Middle frontal gyrus (tissue), 1 donor: ENCODE measurements around the gene LHFPL6.

ENCODE experiments used
- DNase-seq: peaks from one replicate; pipeline ENCODE4 v3.0.0-alpha.2; 2015; ENCODE audit warnings: low spot score; ENCODE audit errors: extremely low spot score

LHFPL6 gene

GRCh38 chr13:39415008-39415802 is 187.8 kb downstream of the LHFPL6 start:
- no peak for DNase-seq

- no peak for DNase-seq
Measured at GRCh38 chr13:39414339-39414738, 188.7 kb downstream of the LHFPL6 start.

GRCh38 chr13:39411511-39411910 is 191.5 kb downstream of the LHFPL6 start:
- no peak for DNase-seq

GRCh38 chr13:39410964-39411363 is 192.0 kb downstream of the LHFPL6 start:
- no peak for DNase-seq

- no peak for DNase-seq
Measured at GRCh38 chr13:39410096-39410901, 192.7 kb downstream of the LHFPL6 start.

GRCh38 chr13:39408512-39408911 is 194.5 kb downstream of the LHFPL6 start:
- DNase-seq, result no peak

GRCh38 chr13:39407786-39408185 is 195.2 kb downstream of the LHFPL6 start:
- DNase-seq, result no peak

GRCh38 chr13:39407138-39407537 is 195.9 kb downstream of the LHFPL6 start:
- DNase-seq, result no peak

- DNase-seq, result no peak
Measured at GRCh38 chr13:39406688-39407087, 196.3 kb downstream of the LHFPL6 start.

- DNase-seq, result no peak
Measured at GRCh38 chr13:39405596-39406205, 197.3 kb downstream of the LHFPL6 start.

- DNase-seq, result no peak
Measured at GRCh38 chr13:39405107-39405506, 197.9 kb downstream of the LHFPL6 start.

GRCh38 chr13:39403106-39403505 is 199.9 kb downstream of the LHFPL6 start:
- no peak for DNase-seq

GRCh38 chr13:39402221-39402970 is 200.6 kb downstream of the LHFPL6 start:
- no peak for DNase-seq

- DNase-seq, result no peak
Measured at GRCh38 chr13:39401756-39402155, 201.2 kb downstream of the LHFPL6 start.

GRCh38 chr13:39401046-39401705 is 201.8 kb downstream of the LHFPL6 start:
- no peak for DNase-seq

- DNase-seq, result no peak
Measured at GRCh38 chr13:39399102-39399501, 203.9 kb downstream of the LHFPL6 start.

GRCh38 chr13:39397896-39398265 is 205.1 kb downstream of the LHFPL6 start:
- no peak for DNase-seq

- no peak for DNase-seq
Measured at GRCh38 chr13:39397226-39397895, 205.6 kb downstream of the LHFPL6 start.

- DNase-seq, result no peak
Measured at GRCh38 chr13:39394796-39395678, 208.0 kb downstream of the LHFPL6 start.
